Lung (tissue), 12 donors: Measurements from ENCODE around the gene DTNA. TPM values are rescaled to one million over a fixed set of nuclear protein-coding genes. Genes with fewer than 3 reads are reported as not detected.

ENCODE experiments used
- ATAC-seq: fragments of 200-7000 bp; cut with Tn5 transposase; one replicate; pipeline ENCODE4 v1.9.1; 2020; ENCODE audit warnings: moderate number of reproducible peaks; ENCODE audit not compliant: insufficient read depth, low FRiP score
- DNase-seq, 3 donors: peaks; one replicate each; pipeline ENCODE4 v3.0.0-alpha.2; 2013 to 2017
- H3K27ac ChIP-seq, 2 donors: one replicate each; pipeline ENCODE4 v1.5.1; 2013; ENCODE audit warnings: mild to moderate bottlenecking in 2 of 2, moderate library complexity in 2 of 2, control low read depth in 1 of 2, inconsistent platforms in 1 of 2, low read depth in 1 of 2, low read length in 1 of 2
- H3K27me3 ChIP-seq, 3 donors: one replicate each; pipeline ENCODE4 v1.5.1; 2013; ENCODE audit warnings: low read length in 2 of 3; ENCODE audit not compliant: control insufficient read depth in 3 of 3, insufficient read depth in 3 of 3
- H3K36me3 ChIP-seq, 4 donors: one replicate each; pipeline ENCODE4 v1.5.1; 2013; ENCODE audit warnings: low read length in 4 of 4, mild to moderate bottlenecking in 1 of 4, moderate library complexity in 1 of 4; ENCODE audit not compliant: control insufficient read depth in 4 of 4, insufficient read depth in 4 of 4
- H3K4me1 ChIP-seq, 5 donors: one replicate each; pipeline ENCODE4 v1.5.1; 2013; ENCODE audit warnings: low read length in 5 of 5, mild to moderate bottlenecking in 2 of 5, moderate library complexity in 1 of 5; ENCODE audit not compliant: control insufficient read depth in 5 of 5, insufficient read depth in 5 of 5
- H3K4me3 ChIP-seq: one replicate; pipeline ENCODE4 v1.5.1; 2013; ENCODE audit warnings: mild to moderate bottlenecking, control low read depth, moderate library complexity
- H3K9ac ChIP-seq, 2 donors: one replicate each; pipeline ENCODE4 v1.5.1; 2013; ENCODE audit warnings: low read length in 2 of 2, control low read depth in 1 of 2; ENCODE audit not compliant: insufficient read depth in 1 of 2
- H3K9me3 ChIP-seq, 4 donors: one replicate each; pipeline ENCODE4 v1.5.1; 2013; ENCODE audit warnings: low read length in 3 of 4, mild to moderate bottlenecking in 1 of 4, moderate library complexity in 1 of 4; ENCODE audit not compliant: control insufficient read depth in 4 of 4, insufficient read depth in 3 of 4
- CTCF ChIP-seq: IDR thresholded peaks from 2 replicates; pipeline ENCODE4 v1.5.1; 2012; ENCODE audit warnings: mild to moderate bottlenecking; ENCODE audit errors: control extremely low read depth, extremely low read depth
- WGBS, 2 donors: extraction: QIAGEN DNeasy Blood & Tissue Kit; methylation state at CpG; one replicate each; pipeline ENCODE4 v1.1.7; 2013; 5-methylcytosine and 5-hydroxymethylcytosine counted together
- polyA plus RNA-seq, 2 donors: library from polyadenylated mRNA; stranded (reverse); fragments of 200-250 nt; gene quantifications; one replicate each; pipeline ENCODE4 v1.2.1, GENCODE V29; 2013
- total RNA-seq, 2 donors: library from RNA; depleted of rRNA in 1 of 2; stranded (reverse); fragments of >200 nt in 1 of 2; gene quantifications; one replicate each; pipeline ENCODE4 v1.2.1, GENCODE V29; 2014 to 2021
- donor health status: control.
- donor health status: control.
- donor health status: Bipolar disorder and iron deficiency.
- donor health status: healthy.
- donor health status: DM: yes; HTN: yes; CAD: no.

DTNA gene
- total and polyA plus RNA-seq, 4 donors = 5.0 to 23.8 (median 12.9) TPM

GRCh38 chr18:34870555-34871310, 160.6 kb downstream of the DTNA start:
- DNase-seq = no peak
- H3K27me3 ChIP-seq = no peaks in the 10 kb centered on the region
- 88 to 91% methylated on average over 5 of the region's 5 CpGs for WGBS, 2 donors
- no peak overlapping the region for H3K9ac ChIP-seq
- no peak for TF ChIP-seq CTCF
- H3K4me3 ChIP-seq = no peak overlapping the region
- H3K27ac ChIP-seq = no peak overlapping the region
- H3K9me3 ChIP-seq = no peaks in the 10 kb centered on the region
- ATAC-seq = no peak
- peaks cover 0 to 50% (median 18%) of the 10 kb centered on the region in 5 donors for H3K4me1 ChIP-seq
- H3K36me3 ChIP-seq = no peaks in the 10 kb centered on the region

GRCh38 chr18:34871435-34871834, 161.3 kb downstream of the DTNA start:
- Histone ChIP-seq H3K9ac (no peak overlapping the region), H3K27ac (no peak overlapping the region), H3K4me3 (no peak overlapping the region), H3K36me3 (no peaks in the 10 kb centered on the region), H3K9me3 (no peaks in the 10 kb centered on the region), H3K4me1 (peaks cover 0 to 50% (median 18%) of the 10 kb centered on the region in 5 donors), H3K27me3 (no peaks in the 10 kb centered on the region)
- TF ChIP-seq CTCF = no peak
- DNase-seq = no peak
- WGBS, 2 donors = 59 to 60% methylated on average over 2 of the region's 2 CpGs
- no peak for ATAC-seq

DNA sequence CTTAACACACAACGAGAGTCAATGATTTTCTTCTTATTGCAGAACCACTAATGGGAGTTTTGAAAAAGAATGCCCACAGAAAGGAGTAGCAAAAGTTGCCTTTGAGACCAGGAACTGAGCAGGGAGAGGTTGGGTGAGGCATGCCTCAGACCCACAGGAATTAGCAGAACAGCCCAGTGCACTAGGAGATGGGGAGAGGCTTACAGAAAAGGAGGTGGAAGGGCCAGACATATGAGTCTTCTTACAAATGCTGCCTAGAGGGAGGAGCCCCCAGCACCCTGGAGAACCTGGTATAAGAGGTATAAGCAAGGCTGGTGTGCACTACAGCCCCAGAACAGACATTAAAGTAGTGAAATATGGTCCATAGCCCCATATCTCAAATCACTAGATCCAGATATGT, 162.0 kb downstream of the DTNA start:
- Histone ChIP-seq H3K4me1 (peaks cover 0 to 49% (median 18%) of the 10 kb centered on the region in 5 donors), H3K9ac (no peak overlapping the region), H3K9me3 (no peaks in the 10 kb centered on the region), H3K36me3 (no peaks in the 10 kb centered on the region), H3K27ac (no peak overlapping the region), H3K27me3 (no peaks in the 10 kb centered on the region), H3K4me3 (no peak overlapping the region)
- no peak for TF ChIP-seq CTCF
- WGBS, 2 donors = 83 to 85% methylated on average over 1 of the region's 1 CpG
- no peak for DNase-seq
- ATAC-seq = no peak
